GM12865 (cell line): Measurements from ENCODE around the gene ANKRD40.

Experiments used
- DNase-seq: peaks from one replicate; pipeline ENCODE4 v3.0.0; 2010; ENCODE audit warnings: low read depth
- H3K4me3 ChIP-seq: 2 replicates; pipeline ENCODE4 v1.5.1; 2011; ENCODE audit warnings: mild to moderate bottlenecking, low read depth, low read length, control low read depth
- CTCF ChIP-seq: IDR thresholded peaks from 2 replicates; pipeline ENCODE4 v1.5.1; 2011; ENCODE audit warnings: low read length, control low read depth, low read depth, inconsistent platforms; ENCODE audit not compliant: insufficient read depth; ENCODE audit errors: missing control alignments

The ANKRD40 gene

GRCh38 chr17:50722746-50723145, 15.0 kb upstream of the ANKRD40 start:
- no peak for TF ChIP-seq CTCF
- no peak overlapping the region for H3K4me3 ChIP-seq
- DNase-seq, result no peak

GRCh38 chr17:50721194-50722010, 13.7 kb upstream of the ANKRD40 start:
- DNase-seq, result no peak
- no peak for TF ChIP-seq CTCF
- peak overlapping the region; percentile 95 for H3K4me3 ChIP-seq

- peak overlapping the region; percentile 95 for H3K4me3 ChIP-seq
- no peak for DNase-seq
- no peak for TF ChIP-seq CTCF
Observed at GRCh38 chr17:50719924-50720794, 12.4 kb upstream of the ANKRD40 start.

GRCh38 chr17:50719144-50719923, 11.6 kb upstream of the ANKRD40 start, which contains the start of gene LUC7L3:
Gene LUC7L3, plus strand, starts transcription at chr17:50719603. Its CDS starts 130 bp downstream, at chr17:50719733.
- H3K4me3 ChIP-seq, result peak within 1 kb of the TSS; percentile 95
- peak; percentile 97 for DNase-seq
- TF ChIP-seq CTCF, result no peak

- TF ChIP-seq CTCF, result no peak
- DNase-seq, result no peak
- H3K4me3 ChIP-seq, result no peak overlapping the region
Observed at GRCh38 chr17:50715471-50715870, 7.8 kb upstream of the ANKRD40 start.

- no peak for DNase-seq
- TF ChIP-seq CTCF, result no peak
- no peak overlapping the region for H3K4me3 ChIP-seq
Observed at GRCh38 chr17:50712641-50713040, 4.9 kb upstream of the ANKRD40 start.
